C4-2B (cell line): ENCODE data around the gene NUMBL.
"Not testable (repeated sequence)": the region's sequence is repeated elsewhere in the genome, so short reads cannot be mapped to it uniquely, and the experiment has no call there.

Experiments used
- CTCF ChIP-seq: fragments of 450-650 bp; conservative IDR thresholded peaks from 2 replicates; pipeline ENCODE4 v1.5.1; 2017; ENCODE audit warnings: mild to moderate bottlenecking
- ZFX ChIP-seq: fragments of 450-650 bp; IDR thresholded peaks from 2 replicates; pipeline ENCODE4 v1.6.1; 2017

- not testable (repeated sequence) for TF ChIP-seq CTCF, ZFX
Observed at GRCh38 chr19:40732304-40732703, 41.9 kb upstream of the NUMBL start.
